HAP-1 (cell line): ENCODE results near the gene ALK.

ENCODE experiments used
- DNase-seq, 2 experiments: peaks; one replicate each; pipeline ENCODE4 v3.0.0-alpha.2; 2016 to 2020; ENCODE audit warnings: low spot score in 2 of 2
- H3K27me3 ChIP-seq: fragments of 250-450 bp; sonication (Bioruptor Pico); 2 replicates; pipeline ENCODE4 v1.5.1; 2020; ENCODE audit warnings: low read depth, mild to moderate bottlenecking, moderate library complexity
- H3K36me3 ChIP-seq: fragments of 250-450 bp; sonication (Bioruptor Pico); replicated peaks from 2 replicates; pipeline ENCODE4 v1.5.1; 2020; ENCODE audit warnings: mild to moderate bottlenecking
- H3K4me1 ChIP-seq: fragments of 250-450 bp; sonication (Bioruptor Pico); 2 replicates; pipeline ENCODE4 v1.5.1; 2020; ENCODE audit warnings: mild to moderate bottlenecking
- H3K4me3 ChIP-seq: fragments of 250-450 bp; sonication (Bioruptor Pico); 2 replicates; pipeline ENCODE4 v1.5.1; 2020; ENCODE audit warnings: mild to moderate bottlenecking, moderate library complexity
- H3K9me3 ChIP-seq: fragments of 250-450 bp; sonication (Bioruptor Pico); 2 replicates; pipeline ENCODE4 v1.5.1; 2020; ENCODE audit warnings: mild to moderate bottlenecking, moderate library complexity
- in situ Hi-C: fragments of 300-500 bp; cut with MboI; formaldehyde crosslinking; loops from 3 replicates; pipeline ENCODE4 v1.14.3; 2020; ENCODE audit warnings: low sequenced_read_pairs, inconsistent platforms, mixed read lengths

The ALK gene

DNA sequence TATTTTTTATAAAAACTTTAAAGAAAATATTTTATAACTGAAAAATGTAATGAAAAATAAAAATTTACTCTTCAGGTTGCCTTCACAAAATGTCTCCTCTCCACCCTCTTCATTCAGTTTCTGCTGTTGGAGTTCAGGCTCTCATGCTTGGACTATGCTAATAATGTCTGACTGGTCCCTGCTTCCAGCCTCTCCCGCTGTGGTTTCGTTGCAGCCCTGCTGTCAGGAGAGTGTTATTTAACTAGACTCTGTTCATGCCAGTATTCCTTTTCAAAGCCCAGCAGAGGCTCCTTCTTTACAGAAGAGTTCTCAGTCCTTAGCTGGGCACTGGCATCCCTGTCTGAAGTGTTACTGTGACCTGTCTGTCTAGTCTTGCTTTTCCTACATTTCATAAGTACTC, 765.8 kb downstream of the ALK start:
- Histone ChIP-seq H3K9me3 (no peaks in the 10 kb centered on the region), H3K4me1 (no peaks in the 10 kb centered on the region), H3K4me3 (no peak overlapping the region), H3K36me3 (no peaks in the 10 kb centered on the region; the same call in 1 of the 2 replicates), H3K27me3 (no peaks in the 10 kb centered on the region)
- in situ Hi-C loops: no loop called here
- no peak for DNase-seq

DNA sequence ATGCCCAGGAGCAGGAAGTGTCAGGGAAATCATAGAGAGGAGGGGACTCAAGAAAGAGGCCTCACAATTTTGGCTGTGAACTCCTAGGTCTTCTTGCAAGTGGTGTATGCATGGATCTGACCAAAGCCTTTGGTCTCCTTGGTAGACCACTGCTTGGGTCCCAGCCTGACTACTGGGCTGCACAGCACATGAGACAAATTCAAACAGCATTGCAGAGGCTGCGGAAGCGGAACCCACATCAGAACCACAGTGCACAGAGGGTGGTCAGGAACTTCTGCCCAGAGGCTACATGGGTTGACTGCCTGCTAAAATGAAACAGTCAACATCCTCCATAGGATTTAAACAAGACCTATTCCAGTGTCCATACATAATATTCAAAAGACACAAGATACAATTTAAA, 766.8 kb downstream of the ALK start:
- no peak for DNase-seq
- no peaks in the 10 kb centered on the region; the same call in 1 of the 2 replicates for H3K36me3 ChIP-seq
- H3K9me3 ChIP-seq: no peaks in the 10 kb centered on the region
- in situ Hi-C loops: no loop called here
- H3K4me1 ChIP-seq: no peaks in the 10 kb centered on the region
- no peaks in the 10 kb centered on the region for H3K27me3 ChIP-seq
- H3K4me3 ChIP-seq: no peak overlapping the region

DNA sequence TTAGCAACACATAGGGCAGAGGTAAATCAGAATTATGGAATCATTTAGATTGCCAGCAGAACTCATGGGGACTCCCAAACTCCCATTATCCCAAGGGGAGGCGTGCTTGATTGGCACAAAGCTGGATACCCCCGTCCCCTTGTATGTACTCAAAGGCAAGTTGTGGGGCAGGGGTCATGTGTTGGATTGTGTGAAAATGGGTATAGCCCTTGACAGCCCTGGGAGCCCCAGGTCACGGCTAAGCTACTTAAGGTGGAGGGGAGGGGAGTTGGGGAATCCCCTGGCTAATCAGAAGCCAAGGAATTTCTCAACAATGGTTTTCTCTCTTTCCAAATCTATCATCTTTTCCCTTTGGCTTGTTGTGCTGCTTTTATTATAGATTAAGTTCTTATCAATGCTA, 773.4 kb downstream of the ALK start:
- H3K9me3 ChIP-seq: no peaks in the 10 kb centered on the region
- no peaks in the 10 kb centered on the region for H3K4me1 ChIP-seq
- peaks cover 6% of the 10 kb centered on the region for H3K36me3 ChIP-seq
- H3K4me3 ChIP-seq: no peak overlapping the region
- H3K27me3 ChIP-seq: no peaks in the 10 kb centered on the region
- no peak for DNase-seq
- in situ Hi-C loops: no loop called here

- no peak for DNase-seq
- peaks cover 6% of the 10 kb centered on the region for H3K36me3 ChIP-seq
- H3K4me1 ChIP-seq: peaks cover 7% of the 10 kb centered on the region
- H3K27me3 ChIP-seq: no peaks in the 10 kb centered on the region
- in situ Hi-C loops: no loop called here
- no peak overlapping the region for H3K4me3 ChIP-seq
- H3K9me3 ChIP-seq: no peaks in the 10 kb centered on the region
Measured at GRCh38 chr2:29146197-29146596, 775.2 kb downstream of the ALK start.

GRCh38 chr2:29143657-29144056, 777.7 kb downstream of the ALK start:
- no peak overlapping the region for H3K4me3 ChIP-seq
- no peaks in the 10 kb centered on the region for H3K27me3 ChIP-seq
- H3K4me1 ChIP-seq: peaks cover 7% of the 10 kb centered on the region
- in situ Hi-C loops: no loop called here
- peaks cover 2% of the 10 kb centered on the region; the same call in 1 of the 2 replicates for H3K9me3 ChIP-seq
- peaks cover 6% of the 10 kb centered on the region for H3K36me3 ChIP-seq
- no peak for DNase-seq
